Liver (tissue), 3 donors: ENCODE measurements around the gene TLE3.

Experiments used
- CTCF ChIP-seq: fragments of 150-350 bp; IDR thresholded peaks from 2 replicates; pipeline ENCODE4 v1.5.1; 2017; ENCODE audit warnings: improper control_type of control experiment, low read depth, low read length; ENCODE audit not compliant: missing input control
- FOXA1 ChIP-seq: IDR thresholded peaks from 2 replicates; pipeline ENCODE4 v1.6.1; 2016; ENCODE audit warnings: antibody characterized with exemption
- GABPA ChIP-seq, 2 donors: IDR thresholded peaks in 1 of 2; conservative IDR thresholded peaks in 1 of 2; 2 replicates each; pipeline ENCODE4 v1.6.1; 2016; ENCODE audit warnings: antibody characterized with exemption in 2 of 2, mild to moderate bottlenecking in 1 of 2, moderate library complexity in 1 of 2
- NR2F2 ChIP-seq: IDR thresholded peaks from 2 replicates; pipeline ENCODE4 v1.6.1; 2016; ENCODE audit warnings: antibody characterized with exemption
- RAD21 ChIP-seq, 2 donors: IDR thresholded peaks; 2 replicates each; pipeline ENCODE4 v1.6.1; 2016; ENCODE audit warnings: antibody characterized with exemption in 2 of 2, mild to moderate bottlenecking in 2 of 2
- RXRA ChIP-seq, 2 donors: IDR thresholded peaks; 2 replicates each; pipeline ENCODE4 v1.6.1; 2017 to 2018; ENCODE audit warnings: antibody characterized with exemption in 2 of 2, mild to moderate bottlenecking in 1 of 2
- TF ChIP-seq, protein P1 (sequence below): IDR thresholded peaks from 2 replicates; pipeline ENCODE4 v1.6.1; 2016; ENCODE audit warnings: antibody characterized with exemption, mild to moderate bottlenecking
- donor health status: healthy.
- donor health status: healthy.

DNA sequence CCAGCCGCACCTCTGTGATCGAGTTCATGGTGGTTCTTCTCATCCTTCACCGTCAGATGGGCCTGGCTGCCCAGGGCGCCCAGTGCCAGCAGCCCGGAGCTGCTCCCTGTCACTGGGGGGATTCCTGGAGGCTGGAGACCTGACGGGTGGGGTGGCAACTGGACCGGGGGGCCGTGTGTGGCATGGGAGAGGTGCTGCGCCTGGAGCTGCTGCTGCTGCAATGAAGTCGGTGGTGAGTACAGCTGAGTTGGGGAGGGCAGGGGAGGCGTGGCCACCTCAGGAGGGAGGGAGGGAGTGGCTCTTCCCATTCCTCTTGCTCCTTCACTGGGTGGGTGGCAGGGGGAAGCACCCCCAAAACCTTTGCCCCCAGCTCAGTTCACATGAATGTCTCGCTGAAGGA lies 31.7 kb downstream of the TLE3 start:
- TF ChIP-seq CTCF (no peak), RXRA (IDR thresholded peaks at IDR 0.05) (no peak), GABPA (IDR thresholded peaks at IDR 0.05 in 1 of 2, conservative IDR thresholded peaks at IDR 0.05 in 1 of 2) (no peak), NR2F2 (no peak), RAD21 (IDR thresholded peaks at IDR 0.05) (no peak), FOXA1 (no peak)
- TF ChIP-seq, protein P1, sequence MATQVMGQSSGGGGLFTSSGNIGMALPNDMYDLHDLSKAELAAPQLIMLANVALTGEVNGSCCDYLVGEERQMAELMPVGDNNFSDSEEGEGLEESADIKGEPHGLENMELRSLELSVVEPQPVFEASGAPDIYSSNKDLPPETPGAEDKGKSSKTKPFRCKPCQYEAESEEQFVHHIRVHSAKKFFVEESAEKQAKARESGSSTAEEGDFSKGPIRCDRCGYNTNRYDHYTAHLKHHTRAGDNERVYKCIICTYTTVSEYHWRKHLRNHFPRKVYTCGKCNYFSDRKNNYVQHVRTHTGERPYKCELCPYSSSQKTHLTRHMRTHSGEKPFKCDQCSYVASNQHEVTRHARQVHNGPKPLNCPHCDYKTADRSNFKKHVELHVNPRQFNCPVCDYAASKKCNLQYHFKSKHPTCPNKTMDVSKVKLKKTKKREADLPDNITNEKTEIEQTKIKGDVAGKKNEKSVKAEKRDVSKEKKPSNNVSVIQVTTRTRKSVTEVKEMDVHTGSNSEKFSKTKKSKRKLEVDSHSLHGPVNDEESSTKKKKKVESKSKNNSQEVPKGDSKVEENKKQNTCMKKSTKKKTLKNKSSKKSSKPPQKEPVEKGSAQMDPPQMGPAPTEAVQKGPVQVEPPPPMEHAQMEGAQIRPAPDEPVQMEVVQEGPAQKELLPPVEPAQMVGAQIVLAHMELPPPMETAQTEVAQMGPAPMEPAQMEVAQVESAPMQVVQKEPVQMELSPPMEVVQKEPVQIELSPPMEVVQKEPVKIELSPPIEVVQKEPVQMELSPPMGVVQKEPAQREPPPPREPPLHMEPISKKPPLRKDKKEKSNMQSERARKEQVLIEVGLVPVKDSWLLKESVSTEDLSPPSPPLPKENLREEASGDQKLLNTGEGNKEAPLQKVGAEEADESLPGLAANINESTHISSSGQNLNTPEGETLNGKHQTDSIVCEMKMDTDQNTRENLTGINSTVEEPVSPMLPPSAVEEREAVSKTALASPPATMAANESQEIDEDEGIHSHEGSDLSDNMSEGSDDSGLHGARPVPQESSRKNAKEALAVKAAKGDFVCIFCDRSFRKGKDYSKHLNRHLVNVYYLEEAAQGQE = no peak
